GM19099 (cell line): ENCODE measurements around the gene RAB11A.

Experiments used
- POLR2A ChIP-seq: IDR thresholded peaks from 3 replicates; pipeline ENCODE4 v1.6.1; 2011; ENCODE audit warnings: low read depth; ENCODE audit not compliant: insufficient read length; ENCODE audit errors: extremely low read depth

RAB11A gene

DNA sequence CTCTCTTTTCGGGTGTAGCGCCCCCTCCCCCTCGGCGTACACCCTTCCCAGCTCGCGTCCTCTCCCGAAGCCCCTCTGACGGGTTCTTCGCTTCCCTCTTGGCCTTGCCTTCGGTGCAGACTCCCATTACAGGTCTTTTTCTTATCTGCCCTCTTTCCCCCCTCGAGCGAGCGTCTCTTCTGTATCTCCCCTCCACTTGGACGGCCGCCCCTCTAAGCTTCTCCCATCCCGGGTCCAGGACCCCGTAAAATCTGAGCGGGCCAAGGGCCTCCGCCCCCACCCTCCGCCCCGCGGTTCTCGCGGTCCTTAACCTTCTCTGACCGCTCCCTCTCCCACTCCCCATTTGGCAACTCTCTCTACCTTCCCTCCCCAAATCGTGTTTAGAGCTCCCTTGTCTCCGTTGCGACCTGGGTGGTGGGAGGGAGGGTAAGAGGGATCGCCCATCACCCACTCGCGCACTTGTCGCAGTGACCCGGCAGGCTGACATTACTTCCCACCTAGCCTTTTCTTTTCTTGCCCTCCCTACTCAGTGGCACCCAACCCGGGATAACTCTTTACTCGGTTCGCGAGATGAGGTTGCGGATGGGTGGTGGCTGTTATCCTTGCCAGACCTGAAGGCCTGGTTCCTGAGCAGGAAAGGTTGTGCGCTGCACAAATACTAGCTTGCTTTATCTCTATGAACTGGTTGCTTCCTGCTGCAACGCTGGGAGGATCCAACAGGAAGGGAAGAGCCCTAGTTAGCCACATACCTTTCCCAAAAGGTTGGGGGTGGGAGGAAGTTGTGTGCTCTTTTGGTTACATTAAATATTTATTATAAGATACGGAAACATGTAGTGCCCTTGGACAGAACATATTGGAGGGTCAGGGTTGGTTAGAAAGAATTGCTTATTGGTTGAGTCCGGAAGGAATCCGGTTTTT lies 922 bp downstream of the RAB11A start:
- no peak for TF ChIP-seq POLR2A

GRCh38 chr15:65870889-65871533 lies 1.7 kb downstream of the RAB11A start:
- TF ChIP-seq POLR2A, result peak; percentile 44

- TF ChIP-seq POLR2A, result no peak
Observed at GRCh38 chr15:65873256-65873655, 4.0 kb downstream of the RAB11A start.

DNA sequence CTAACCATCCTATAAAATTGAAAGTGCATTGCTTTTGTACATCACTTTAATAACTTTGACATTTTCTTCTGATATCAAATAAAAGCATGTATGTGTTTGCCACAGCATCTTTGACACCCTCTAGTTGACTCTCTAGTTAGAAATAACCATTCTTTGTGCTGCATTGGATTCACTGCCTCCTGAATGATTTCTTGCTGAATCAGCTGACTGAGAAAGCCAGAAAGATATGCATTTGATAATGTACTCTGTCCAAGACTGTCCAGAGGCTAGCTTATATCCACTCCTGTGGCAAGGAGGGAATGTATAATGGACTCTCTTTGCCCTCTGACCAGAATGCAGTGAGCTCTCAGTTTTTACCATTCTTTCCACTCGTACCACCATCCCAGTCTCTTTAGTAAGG lies 6.2 kb downstream of the RAB11A start:
- TF ChIP-seq POLR2A, result no peak

GRCh38 chr15:65877749-65878148 lies 8.5 kb downstream of the RAB11A start:
- no peak for TF ChIP-seq POLR2A

DNA sequence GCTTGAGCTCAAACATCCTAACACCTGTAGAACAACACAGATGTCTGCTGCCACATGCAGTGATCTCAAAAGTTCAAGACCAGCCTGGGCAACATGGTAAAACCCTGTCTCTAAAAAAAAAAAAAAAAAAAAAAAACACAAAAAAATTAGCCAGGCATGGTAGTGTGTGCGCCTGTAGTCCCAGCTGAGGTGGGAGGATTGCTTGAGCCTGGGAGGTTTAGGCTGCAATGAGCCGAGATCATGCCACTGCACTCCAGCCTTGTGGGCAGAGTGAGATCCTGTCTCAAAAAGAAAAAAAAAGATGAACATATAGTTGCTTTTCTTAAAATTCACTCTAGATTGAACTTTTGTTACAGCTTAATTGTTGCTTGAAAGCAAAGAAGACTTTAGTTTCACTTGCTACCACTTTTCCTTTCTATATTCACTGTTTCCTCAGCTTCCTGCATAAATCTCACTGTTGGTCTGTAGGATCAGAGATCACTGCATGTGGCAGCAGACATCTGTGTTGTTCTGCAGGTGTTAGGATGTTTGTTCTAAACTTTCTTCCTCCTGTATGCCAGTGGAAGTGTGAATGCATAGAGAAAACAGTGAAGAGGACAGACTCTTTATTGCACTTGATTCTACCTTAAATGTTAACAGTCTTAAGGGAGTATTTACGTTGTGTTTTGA lies 12.6 kb downstream of the RAB11A start:
- TF ChIP-seq POLR2A, result no peak

DNA sequence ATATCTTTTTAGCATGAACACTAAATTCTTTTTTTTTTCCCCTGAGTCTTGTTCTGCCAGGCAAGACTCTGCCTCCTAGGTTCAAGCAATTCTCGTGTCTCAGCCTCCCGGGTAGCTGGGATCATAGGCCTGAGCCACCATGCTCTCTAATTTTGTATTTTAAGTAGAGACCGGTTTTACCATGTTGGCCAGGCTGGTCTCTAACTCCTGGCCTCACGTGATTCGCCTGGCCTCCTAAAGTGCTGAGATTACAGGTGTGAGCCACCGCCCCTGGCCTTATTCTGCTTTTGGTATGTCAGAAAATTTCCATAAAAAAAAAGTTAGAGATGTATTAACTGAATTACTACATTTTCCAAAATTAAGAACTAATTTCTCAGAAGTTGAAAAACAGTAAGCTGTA lies 14.3 kb downstream of the RAB11A start:
- no peak for TF ChIP-seq POLR2A

GRCh38 chr15:65884511-65884910 lies 15.2 kb downstream of the RAB11A start:
- TF ChIP-seq POLR2A, result no peak

DNA sequence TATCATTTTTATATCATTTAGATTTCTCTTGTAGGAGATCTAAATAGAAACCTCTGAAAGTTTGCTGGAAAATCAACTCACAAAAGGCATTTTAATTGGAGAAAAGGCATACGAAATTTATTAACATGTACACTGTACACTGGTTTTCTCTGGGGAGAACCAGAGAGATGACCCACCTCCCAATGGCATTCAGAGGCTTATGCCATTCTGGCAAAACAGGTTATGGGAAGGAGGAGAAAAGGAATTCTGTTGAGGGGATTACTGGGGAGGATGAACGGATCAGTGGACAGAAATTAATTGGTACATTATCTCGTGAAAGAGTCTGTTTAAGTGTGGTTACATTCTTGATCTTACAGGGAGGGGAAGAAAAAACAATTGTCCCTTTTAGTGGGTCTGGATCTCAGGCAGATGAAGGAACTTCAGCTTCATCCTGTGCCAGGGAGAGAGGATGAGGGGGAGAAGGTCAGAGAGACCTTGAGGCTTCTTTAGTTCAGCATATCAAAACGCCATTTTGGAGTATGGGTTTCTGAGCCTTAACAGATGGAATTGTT lies 16.5 kb downstream of the RAB11A start:
- no peak for TF ChIP-seq POLR2A

DNA sequence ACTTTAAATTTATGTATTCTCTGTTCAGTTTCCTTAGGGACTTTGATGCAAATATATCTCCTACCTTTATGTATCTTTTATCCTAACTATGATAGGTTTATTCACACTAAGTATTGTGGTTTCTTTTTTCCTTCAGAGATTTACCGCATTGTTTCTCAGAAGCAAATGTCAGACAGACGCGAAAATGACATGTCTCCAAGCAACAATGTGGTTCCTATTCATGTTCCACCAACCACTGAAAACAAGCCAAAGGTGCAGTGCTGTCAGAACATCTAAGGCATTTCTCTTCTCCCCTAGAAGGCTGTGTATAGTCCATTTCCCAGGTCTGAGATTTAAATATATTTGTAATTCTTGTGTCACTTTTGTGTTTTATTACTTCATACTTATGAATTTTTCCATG lies 18.3 kb downstream of the RAB11A start:
- TF ChIP-seq POLR2A, result no peak

- TF ChIP-seq POLR2A, result no peak
Observed at GRCh38 chr15:65888981-65889380, 19.7 kb downstream of the RAB11A start.

GRCh38 chr15:65893060-65893459 lies 23.8 kb downstream of the RAB11A start:
- TF ChIP-seq POLR2A, result no peak

DNA sequence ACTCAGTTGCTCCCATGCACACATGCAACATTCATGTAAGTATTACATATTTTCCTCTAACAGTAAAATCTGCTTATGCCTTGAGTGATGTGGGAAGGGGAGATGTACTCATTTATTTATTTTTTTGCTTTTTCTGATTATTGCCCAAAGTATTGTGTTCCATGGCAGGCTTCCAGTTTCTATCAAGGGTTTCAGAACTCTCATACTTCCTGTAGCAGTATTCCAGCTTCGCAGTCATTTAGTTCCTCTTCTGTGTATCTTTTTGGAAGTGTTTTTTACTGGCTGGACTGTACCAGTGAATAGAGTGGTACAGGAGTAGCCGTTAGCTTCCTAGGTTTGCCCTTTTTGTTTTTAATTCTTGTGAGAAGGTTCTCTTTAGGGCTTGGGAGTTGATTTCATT lies 26.9 kb downstream of the RAB11A start:
- no peak for TF ChIP-seq POLR2A

DNA sequence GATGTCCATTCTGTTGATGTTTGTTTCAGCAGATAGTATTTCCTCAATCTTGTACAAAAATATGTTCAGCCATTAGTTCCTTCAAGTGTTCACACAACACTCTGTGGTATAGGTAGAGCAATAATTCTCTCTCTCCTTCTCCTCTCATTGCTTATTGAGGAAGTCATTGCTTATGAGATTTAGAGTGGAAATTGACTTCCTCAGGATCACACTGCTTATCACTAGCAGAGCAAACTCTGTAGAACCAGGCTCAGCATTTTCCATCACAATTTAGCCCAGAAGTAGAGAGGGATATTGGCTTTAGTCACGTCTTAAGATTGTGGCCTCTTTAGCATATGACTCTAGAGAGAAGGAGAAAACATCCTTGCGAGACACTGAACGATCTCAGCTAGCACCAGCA lies 31.2 kb downstream of the RAB11A start:
- TF ChIP-seq POLR2A, result no peak

DNA sequence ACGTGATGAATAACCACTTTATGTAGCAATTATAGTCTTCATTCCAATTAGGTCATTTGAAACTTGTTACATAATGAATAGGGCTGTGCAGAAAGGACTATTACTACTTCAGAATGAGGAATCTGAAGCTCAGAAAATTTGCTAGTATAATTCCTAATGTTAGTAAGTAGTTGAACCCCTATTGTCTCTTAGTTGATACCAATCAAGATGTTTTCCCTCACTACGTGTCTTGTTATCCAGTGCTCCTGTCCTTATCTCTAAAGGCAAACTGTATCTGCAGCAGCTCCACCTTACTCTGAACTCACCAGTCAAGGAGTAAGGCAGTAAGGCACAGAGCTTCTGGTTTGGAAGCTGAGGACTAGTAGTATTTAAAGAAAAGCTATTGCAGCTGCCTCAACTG lies 32.0 kb downstream of the RAB11A start:
- no peak for TF ChIP-seq POLR2A

DNA sequence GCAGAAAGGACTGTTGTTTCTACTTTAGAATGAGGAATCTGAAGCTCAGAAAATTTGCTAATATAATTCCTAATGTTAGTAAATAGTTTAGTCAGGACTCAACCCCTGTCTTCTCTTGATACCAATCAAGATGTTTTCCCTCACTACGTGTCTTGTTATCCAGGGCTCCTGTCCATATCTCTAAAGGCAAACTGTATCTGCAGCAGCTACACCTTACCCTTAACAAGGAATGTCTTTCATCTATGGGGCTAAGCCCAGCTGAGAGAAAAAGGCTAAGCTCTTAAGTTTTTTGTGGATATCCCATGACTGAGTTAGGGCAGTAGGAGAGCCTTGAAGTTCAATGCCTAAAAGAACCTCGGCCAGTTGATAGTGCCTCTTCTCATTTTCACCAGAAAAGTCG lies 32.5 kb downstream of the RAB11A start:
- no peak for TF ChIP-seq POLR2A

GRCh38 chr15:65902373-65902772 lies 33.1 kb downstream of the RAB11A start:
- no peak for TF ChIP-seq POLR2A
